H1 (cell line): ENCODE results near the gene FOXG1.

ENCODE experiments used
- CEBPB ChIP-seq: IDR thresholded peaks from 2 replicates; pipeline ENCODE4 v1.6.1; 2012; ENCODE audit warnings: low read depth, low read length
- EP300 ChIP-seq, 2 experiments: IDR thresholded peaks; 1 replicate in 1 of 2; 2 replicates in 1 of 2; pipeline ENCODE4 v1.6.1; 2011 to 2012; ENCODE audit warnings: low read depth in 2 of 2, low read length in 2 of 2, mild to moderate bottlenecking in 2 of 2, borderline replicate concordance in 1 of 2, inconsistent platforms in 1 of 2, moderate library complexity in 1 of 2
- GABPA ChIP-seq: IDR thresholded peaks from 2 replicates; pipeline ENCODE4 v1.6.1; 2011; ENCODE audit warnings: mild to moderate bottlenecking, low read length, moderate library complexity, borderline replicate concordance; ENCODE audit not compliant: insufficient read depth
- JUN ChIP-seq: IDR thresholded peaks from 2 replicates; pipeline ENCODE4 v1.6.1; 2011; ENCODE audit warnings: low read depth, mild to moderate bottlenecking, improper control_type of control experiment, low read length
- MAFK ChIP-seq: IDR thresholded peaks from 2 replicates; pipeline ENCODE4 v1.6.1; 2012; ENCODE audit warnings: low read depth, mild to moderate bottlenecking, improper control_type of control experiment, low read length
- POLR2A ChIP-seq, 2 experiments: IDR thresholded peaks; 1 replicate in 1 of 2; 2 replicates in 1 of 2; pipeline ENCODE4 v1.6.1; 2011; ENCODE audit warnings: low read depth in 2 of 2, low read length in 2 of 2, mild to moderate bottlenecking in 2 of 2; ENCODE audit errors: control extremely low read depth in 1 of 2
- SAP30 ChIP-seq: fragments of 300-600 bp; sonication (generic); IDR thresholded peaks from 2 replicates; pipeline ENCODE4 v1.7.1; 2012; ENCODE audit warnings: low read length, moderate library complexity, mild to moderate bottlenecking, inconsistent platforms; ENCODE audit not compliant: insufficient read depth, insufficient replicate concordance
- SP1 ChIP-seq: IDR thresholded peaks from 2 replicates; pipeline ENCODE4 v1.6.1; 2011; ENCODE audit warnings: low read depth, low read length
- SP2 ChIP-seq: IDR thresholded peaks from 2 replicates; pipeline ENCODE4 v1.6.1; 2012; ENCODE audit warnings: mild to moderate bottlenecking, low read length, inconsistent platforms
- TF ChIP-seq, protein P1 (sequence below), 3 experiments: IDR thresholded peaks; 1 replicate in 2 of 3; 2 replicates in 1 of 3; pipeline versions ENCODE4 v1.5.1 to v1.6.1; 2011; ENCODE audit warnings: low read length in 3 of 3, mild to moderate bottlenecking in 3 of 3, inconsistent platforms in 2 of 3, low read depth in 1 of 3, moderate library complexity in 1 of 3; ENCODE audit not compliant: insufficient read depth in 1 of 3; ENCODE audit errors: control extremely low read depth in 1 of 3
- TF ChIP-seq, protein P2 (sequence below): IDR thresholded peaks from 2 replicates; pipeline ENCODE4 v1.6.1; 2011; ENCODE audit warnings: low read length, improper control_type of control experiment

DNA sequence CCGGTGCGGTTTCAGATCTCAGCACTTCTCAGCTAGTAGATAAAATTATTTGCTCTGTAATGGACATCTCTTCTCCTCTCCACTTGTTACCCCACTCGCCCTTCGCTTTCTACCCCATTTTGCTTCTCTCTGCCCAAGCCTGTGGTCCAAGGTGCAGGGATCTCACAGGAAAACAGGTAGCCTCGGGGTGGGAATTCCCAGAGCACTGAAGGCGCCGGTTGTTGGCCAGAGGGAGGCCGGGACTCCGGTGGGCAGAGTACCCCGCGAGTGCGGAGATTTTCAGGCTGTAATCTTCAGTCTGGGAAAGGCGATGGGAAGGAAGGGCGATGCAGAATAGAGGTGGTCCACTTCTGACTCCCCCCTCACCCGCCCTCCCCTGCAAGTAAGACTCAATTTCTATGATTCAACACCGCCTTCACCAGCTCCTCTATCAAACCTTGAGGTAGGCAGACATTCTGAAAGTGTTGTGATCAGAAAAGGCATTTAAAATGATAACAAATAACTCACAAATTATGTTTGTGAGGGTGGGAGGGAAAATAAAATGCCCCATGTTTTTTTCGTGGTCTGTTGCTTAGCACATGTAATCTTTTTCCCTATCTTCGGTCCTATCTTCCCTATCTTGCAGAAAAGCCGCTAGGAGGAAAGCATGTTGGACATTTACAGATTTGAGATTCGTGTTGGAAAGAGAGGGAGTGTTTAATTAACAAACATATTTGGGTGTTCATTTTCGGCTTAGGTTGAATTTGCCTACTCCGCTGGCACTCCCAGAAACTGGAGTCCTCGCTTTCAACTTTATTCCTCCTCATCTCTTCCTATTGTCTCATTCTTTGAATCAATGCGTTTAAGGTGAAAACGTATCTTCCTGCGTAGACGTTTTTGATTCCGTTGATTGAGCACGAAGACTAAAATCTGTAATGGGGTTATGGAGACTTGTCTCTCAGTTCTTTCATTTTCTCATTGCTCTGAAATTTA, 8.5 kb downstream of the FOXG1 start:
- TF ChIP-seq, protein P1, sequence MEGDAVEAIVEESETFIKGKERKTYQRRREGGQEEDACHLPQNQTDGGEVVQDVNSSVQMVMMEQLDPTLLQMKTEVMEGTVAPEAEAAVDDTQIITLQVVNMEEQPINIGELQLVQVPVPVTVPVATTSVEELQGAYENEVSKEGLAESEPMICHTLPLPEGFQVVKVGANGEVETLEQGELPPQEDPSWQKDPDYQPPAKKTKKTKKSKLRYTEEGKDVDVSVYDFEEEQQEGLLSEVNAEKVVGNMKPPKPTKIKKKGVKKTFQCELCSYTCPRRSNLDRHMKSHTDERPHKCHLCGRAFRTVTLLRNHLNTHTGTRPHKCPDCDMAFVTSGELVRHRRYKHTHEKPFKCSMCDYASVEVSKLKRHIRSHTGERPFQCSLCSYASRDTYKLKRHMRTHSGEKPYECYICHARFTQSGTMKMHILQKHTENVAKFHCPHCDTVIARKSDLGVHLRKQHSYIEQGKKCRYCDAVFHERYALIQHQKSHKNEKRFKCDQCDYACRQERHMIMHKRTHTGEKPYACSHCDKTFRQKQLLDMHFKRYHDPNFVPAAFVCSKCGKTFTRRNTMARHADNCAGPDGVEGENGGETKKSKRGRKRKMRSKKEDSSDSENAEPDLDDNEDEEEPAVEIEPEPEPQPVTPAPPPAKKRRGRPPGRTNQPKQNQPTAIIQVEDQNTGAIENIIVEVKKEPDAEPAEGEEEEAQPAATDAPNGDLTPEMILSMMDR (IDR thresholded peaks at IDR 0.05; ENCODE audit: control extremely low read depth in 1 of 3, insufficient read depth in 1 of 3, low read depth in 1 of 3, low read length in 3 of 3), result no peak
- TF ChIP-seq SP2 (no peak), SP1 (no peak), MAFK (no peak), EP300 (IDR thresholded peaks at IDR 0.05; ENCODE audit: borderline replicate concordance in 1 of 2, low read depth in 2 of 2, low read length in 2 of 2) (no peak), CEBPB (no peak), GABPA (0 out of 2 replicates have a peak, but pooled peaks have one; percentile 1), SAP30 (no peak), JUN (no peak), POLR2A (IDR thresholded peaks at IDR 0.05; ENCODE audit: control extremely low read depth in 1 of 2, low read depth in 2 of 2, low read length in 2 of 2) (no peak)
- TF ChIP-seq, protein P2, sequence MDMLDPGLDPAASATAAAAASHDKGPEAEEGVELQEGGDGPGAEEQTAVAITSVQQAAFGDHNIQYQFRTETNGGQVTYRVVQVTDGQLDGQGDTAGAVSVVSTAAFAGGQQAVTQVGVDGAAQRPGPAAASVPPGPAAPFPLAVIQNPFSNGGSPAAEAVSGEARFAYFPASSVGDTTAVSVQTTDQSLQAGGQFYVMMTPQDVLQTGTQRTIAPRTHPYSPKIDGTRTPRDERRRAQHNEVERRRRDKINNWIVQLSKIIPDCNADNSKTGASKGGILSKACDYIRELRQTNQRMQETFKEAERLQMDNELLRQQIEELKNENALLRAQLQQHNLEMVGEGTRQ, result no peak
